ENCODE measurements around the gene STIM2.

DNA sequence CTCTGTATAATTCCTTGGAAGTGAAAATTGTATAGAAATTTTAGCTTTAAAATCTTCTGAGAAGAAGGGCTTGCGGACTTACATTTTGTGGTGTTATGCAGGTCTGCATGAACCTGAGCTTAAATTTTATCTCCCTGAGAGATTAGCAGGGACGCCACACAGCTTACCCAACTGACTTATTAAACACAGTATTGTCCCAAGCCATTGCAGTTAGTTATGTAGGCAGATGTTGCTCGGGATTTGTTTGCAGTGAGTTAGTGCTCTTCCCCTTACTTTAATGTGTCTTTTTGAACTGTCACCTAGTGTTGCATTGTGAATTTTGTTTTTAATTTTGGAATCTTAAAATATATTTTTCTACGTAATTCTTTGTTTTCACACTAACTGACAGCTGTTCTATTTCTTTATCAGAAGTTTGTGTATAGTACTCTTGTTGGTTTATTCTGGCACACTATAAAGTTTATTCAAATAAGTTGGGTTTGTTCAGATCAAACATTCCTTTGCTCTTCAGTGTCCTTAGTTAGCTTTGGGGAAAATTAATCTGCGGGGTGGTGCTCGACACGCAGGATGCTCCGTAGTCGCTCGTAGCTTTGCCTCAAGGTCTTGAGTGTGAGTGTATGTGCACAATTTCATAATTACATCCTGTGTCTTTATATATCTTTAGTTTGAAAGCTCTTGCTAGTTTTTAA lies 145.4 kb downstream of the STIM2 start:
- TF ChIP-seq, protein P1, sequence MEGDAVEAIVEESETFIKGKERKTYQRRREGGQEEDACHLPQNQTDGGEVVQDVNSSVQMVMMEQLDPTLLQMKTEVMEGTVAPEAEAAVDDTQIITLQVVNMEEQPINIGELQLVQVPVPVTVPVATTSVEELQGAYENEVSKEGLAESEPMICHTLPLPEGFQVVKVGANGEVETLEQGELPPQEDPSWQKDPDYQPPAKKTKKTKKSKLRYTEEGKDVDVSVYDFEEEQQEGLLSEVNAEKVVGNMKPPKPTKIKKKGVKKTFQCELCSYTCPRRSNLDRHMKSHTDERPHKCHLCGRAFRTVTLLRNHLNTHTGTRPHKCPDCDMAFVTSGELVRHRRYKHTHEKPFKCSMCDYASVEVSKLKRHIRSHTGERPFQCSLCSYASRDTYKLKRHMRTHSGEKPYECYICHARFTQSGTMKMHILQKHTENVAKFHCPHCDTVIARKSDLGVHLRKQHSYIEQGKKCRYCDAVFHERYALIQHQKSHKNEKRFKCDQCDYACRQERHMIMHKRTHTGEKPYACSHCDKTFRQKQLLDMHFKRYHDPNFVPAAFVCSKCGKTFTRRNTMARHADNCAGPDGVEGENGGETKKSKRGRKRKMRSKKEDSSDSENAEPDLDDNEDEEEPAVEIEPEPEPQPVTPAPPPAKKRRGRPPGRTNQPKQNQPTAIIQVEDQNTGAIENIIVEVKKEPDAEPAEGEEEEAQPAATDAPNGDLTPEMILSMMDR (IDR thresholded peaks at IDR 0.05 in 8 of 11, conservative IDR thresholded peaks at IDR 0.05 in 3 of 11), result no peak
- no peak for TF ChIP-seq POLR2A (IDR thresholded peaks at IDR 0.05)

Measured in spleen (tissue), 7 donors.